ENCODE measurements around the gene NUP93.

The NUP93 gene

DNA sequence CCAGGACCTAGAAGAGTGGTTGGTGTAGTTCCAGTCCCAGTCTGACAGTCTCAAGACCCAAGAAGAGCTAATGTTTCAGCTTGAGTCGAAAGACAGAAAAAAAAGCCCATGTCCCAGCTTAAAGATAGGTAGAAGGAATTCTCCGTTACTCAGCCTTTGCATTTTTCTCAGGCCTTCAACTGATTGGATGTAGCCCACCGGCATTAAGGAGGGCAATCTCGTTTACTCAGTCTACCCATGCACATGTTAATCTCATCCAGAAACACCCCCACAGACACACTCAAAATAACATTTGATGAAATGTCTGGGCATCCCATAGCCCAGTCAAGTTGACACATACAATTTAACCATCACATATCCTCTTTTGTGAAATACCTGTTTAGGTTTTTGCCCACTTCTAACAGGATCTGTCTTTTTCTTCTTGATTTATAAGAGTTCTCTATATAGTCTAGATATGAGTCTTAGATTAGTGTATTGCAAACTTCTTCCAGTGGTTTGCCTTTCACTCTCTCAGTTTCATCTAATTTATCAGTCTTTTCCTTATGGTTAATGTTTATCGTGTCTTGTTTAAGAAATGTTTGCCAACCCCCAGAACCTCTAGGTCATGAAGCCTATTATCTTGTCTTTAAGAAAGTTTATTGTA is 7.6 kb upstream of the NUP93 start:
- Histone ChIP-seq H3K36me3 (ENCODE audit: control insufficient read depth in 4 of 4, insufficient read depth in 4 of 4, low read length in 3 of 4) (no peaks in the 10 kb centered on the region), H3K4me3 (ENCODE audit: control insufficient read depth in 1 of 7, extremely low read depth in 1 of 7, insufficient read depth in 4 of 7, low read depth in 2 of 7, low read length in 6 of 7) (no peak overlapping the region), H3K27me3 (replicated peaks in 2 of 5; ENCODE audit: control insufficient read depth in 4 of 5, insufficient read depth in 5 of 5, low read length in 4 of 5) (peaks cover 0 to 2% (median 0%) of the 10 kb centered on the region in 5 experiments), H3K27ac (ENCODE audit: insufficient read depth in 1 of 2, low read depth in 1 of 2, low read length in 2 of 2, poor library complexity in 1 of 2, severe bottlenecking in 2 of 2) (no peak overlapping the region), H3K4me1 (ENCODE audit: control extremely low read depth in 1 of 4, control insufficient read depth in 4 of 4, insufficient read depth in 4 of 4, low read length in 3 of 4) (no peaks in the 10 kb centered on the region), H3K9me3 (ENCODE audit: control extremely low read depth in 1 of 5, control insufficient read depth in 4 of 5, insufficient read depth in 2 of 5, low read depth in 1 of 5, low read length in 4 of 5) (no peaks in the 10 kb centered on the region)
- ChIA-PET POLR2A (no interaction called here), CTCF (no interaction called here)
- WGBS (ENCODE audit: insufficient coverage), result 100% methylated on average over 3 of the region's 5 CpGs
- DNase-seq, result no peak

DNA sequence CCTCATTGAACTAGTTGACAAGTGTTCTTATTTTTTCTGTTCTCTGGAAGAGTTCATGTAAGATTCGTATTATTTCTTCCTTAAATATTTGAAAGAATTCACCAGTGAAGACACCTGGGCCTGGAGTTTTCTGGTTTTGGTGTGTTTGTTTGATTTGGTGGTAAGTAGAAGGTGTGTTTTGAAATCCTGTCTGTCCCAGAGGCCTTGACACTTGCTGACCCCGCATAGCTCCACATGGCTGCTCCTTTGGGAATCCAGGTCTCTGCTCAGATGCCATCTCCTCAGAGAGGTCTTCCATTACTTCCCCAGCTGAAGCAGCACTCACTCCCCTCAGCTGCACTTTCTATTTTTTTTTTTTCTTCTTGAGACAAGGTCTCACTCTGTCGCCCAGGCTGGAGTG is 5.7 kb upstream of the NUP93 start:
- DNase-seq, result no peak
- POLR2A ChIA-PET, result no interaction called here

GRCh38 chr16:56726283-56726682 is 3.6 kb upstream of the NUP93 start:
- no peak for DNase-seq

More for the DNA sequence above, 5.7 kb upstream of the NUP93 start:
- Histone ChIP-seq H3K27me3 (replicated peaks in 2 of 5; ENCODE audit: control insufficient read depth in 4 of 5, insufficient read depth in 5 of 5, low read length in 4 of 5) (peaks cover 0 to 2% (median 0%) of the 10 kb centered on the region in 5 experiments), H3K4me3 (ENCODE audit: control insufficient read depth in 1 of 7, extremely low read depth in 1 of 7, insufficient read depth in 4 of 7, low read depth in 2 of 7, low read length in 6 of 7) (no peak overlapping the region), H3K36me3 (ENCODE audit: control insufficient read depth in 4 of 4, insufficient read depth in 4 of 4, low read length in 3 of 4) (no peaks in the 10 kb centered on the region), H3K27ac (ENCODE audit: insufficient read depth in 1 of 2, low read depth in 1 of 2, low read length in 2 of 2, poor library complexity in 1 of 2, severe bottlenecking in 2 of 2) (no peak overlapping the region), H3K4me1 (ENCODE audit: control extremely low read depth in 1 of 4, control insufficient read depth in 4 of 4, insufficient read depth in 4 of 4, low read length in 3 of 4) (peaks cover 0 to 8% (median 6%) of the 10 kb centered on the region in 4 experiments), H3K9me3 (ENCODE audit: control extremely low read depth in 1 of 5, control insufficient read depth in 4 of 5, insufficient read depth in 2 of 5, low read depth in 1 of 5, low read length in 4 of 5) (no peaks in the 10 kb centered on the region)
- WGBS (ENCODE audit: insufficient coverage), result 100% methylated on average over 2 of the region's 3 CpGs
- CTCF ChIA-PET, result interaction anchor here (0.7 kb wide), 1 partner anchor 272 kb away, joined by 3 read pairs; no protein-coding TSS in a partner anchor

GRCh38 chr16:56726926-56727325 is 3.0 kb upstream of the NUP93 start:
- ChIA-PET POLR2A (interaction anchor here (0.6 kb wide), 1 partner anchor 87 kb away, joined by 3 read pairs; no protein-coding TSS in a partner anchor), CTCF (interaction anchor here (1.1 to 1.5 kb wide), 2 partner anchors 25 to 26 kb away, joined by 3 to 4 read pairs; no protein-coding TSS in a partner anchor)
- Histone ChIP-seq H3K27ac (ENCODE audit: insufficient read depth in 1 of 2, low read depth in 1 of 2, low read length in 2 of 2, poor library complexity in 1 of 2, severe bottlenecking in 2 of 2) (no peak overlapping the region), H3K27me3 (replicated peaks in 2 of 5; ENCODE audit: control insufficient read depth in 4 of 5, insufficient read depth in 5 of 5, low read length in 4 of 5) (peaks cover 0 to 2% (median 0%) of the 10 kb centered on the region in 5 experiments), H3K4me3 (ENCODE audit: control insufficient read depth in 1 of 7, extremely low read depth in 1 of 7, insufficient read depth in 4 of 7, low read depth in 2 of 7, low read length in 6 of 7) (no peak overlapping the region), H3K36me3 (ENCODE audit: control insufficient read depth in 4 of 4, insufficient read depth in 4 of 4, low read length in 3 of 4) (no peaks in the 10 kb centered on the region), H3K4me1 (ENCODE audit: control extremely low read depth in 1 of 4, control insufficient read depth in 4 of 4, insufficient read depth in 4 of 4, low read length in 3 of 4) (peaks cover 10 to 25% (median 19%) of the 10 kb centered on the region in 4 experiments), H3K9me3 (ENCODE audit: control extremely low read depth in 1 of 5, control insufficient read depth in 4 of 5, insufficient read depth in 2 of 5, low read depth in 1 of 5, low read length in 4 of 5) (no peaks in the 10 kb centered on the region)
- DNase-seq, result no peak
- 100% methylated on average over 6 of the region's 6 CpGs for WGBS (ENCODE audit: insufficient coverage)

More at GRCh38 chr16:56726283-56726682, 3.6 kb upstream of the NUP93 start:
- Histone ChIP-seq H3K4me3 (ENCODE audit: control insufficient read depth in 1 of 7, extremely low read depth in 1 of 7, insufficient read depth in 4 of 7, low read depth in 2 of 7, low read length in 6 of 7) (no peak overlapping the region), H3K27me3 (replicated peaks in 2 of 5; ENCODE audit: control insufficient read depth in 4 of 5, insufficient read depth in 5 of 5, low read length in 4 of 5) (peaks cover 0 to 2% (median 0%) of the 10 kb centered on the region in 5 experiments), H3K27ac (ENCODE audit: insufficient read depth in 1 of 2, low read depth in 1 of 2, low read length in 2 of 2, poor library complexity in 1 of 2, severe bottlenecking in 2 of 2) (no peak overlapping the region), H3K9me3 (ENCODE audit: control extremely low read depth in 1 of 5, control insufficient read depth in 4 of 5, insufficient read depth in 2 of 5, low read depth in 1 of 5, low read length in 4 of 5) (no peaks in the 10 kb centered on the region), H3K36me3 (ENCODE audit: control insufficient read depth in 4 of 4, insufficient read depth in 4 of 4, low read length in 3 of 4) (no peaks in the 10 kb centered on the region), H3K4me1 (ENCODE audit: control extremely low read depth in 1 of 4, control insufficient read depth in 4 of 4, insufficient read depth in 4 of 4, low read length in 3 of 4) (peaks cover 10 to 24% (median 19%) of the 10 kb centered on the region in 4 experiments)
- CTCF ChIA-PET, result interaction anchor here (1.1 kb wide), 1 partner anchor 27 kb away, joined by 3 read pairs; no protein-coding TSS in a partner anchor
- 100% methylated on average over 2 of the region's 2 CpGs for WGBS (ENCODE audit: insufficient coverage)
- POLR2A ChIA-PET, result no interaction called here

GRCh38 chr16:56728027-56728426 is 1.9 kb upstream of the NUP93 start:
- POLR2A ChIA-PET, result no interaction called here
- Histone ChIP-seq H3K27ac (ENCODE audit: insufficient read depth in 1 of 2, low read depth in 1 of 2, low read length in 2 of 2, poor library complexity in 1 of 2, severe bottlenecking in 2 of 2) (no peak overlapping the region), H3K36me3 (ENCODE audit: control insufficient read depth in 4 of 4, insufficient read depth in 4 of 4, low read length in 3 of 4) (no peaks in the 10 kb centered on the region), H3K4me3 (ENCODE audit: control insufficient read depth in 1 of 7, extremely low read depth in 1 of 7, insufficient read depth in 4 of 7, low read depth in 2 of 7, low read length in 6 of 7) (no peak overlapping the region), H3K9me3 (ENCODE audit: control extremely low read depth in 1 of 5, control insufficient read depth in 4 of 5, insufficient read depth in 2 of 5, low read depth in 1 of 5, low read length in 4 of 5) (no peaks in the 10 kb centered on the region), H3K4me1 (ENCODE audit: control extremely low read depth in 1 of 4, control insufficient read depth in 4 of 4, insufficient read depth in 4 of 4, low read length in 3 of 4) (peaks cover 10 to 26% (median 20%) of the 10 kb centered on the region in 4 experiments), H3K27me3 (replicated peaks in 2 of 5; ENCODE audit: control insufficient read depth in 4 of 5, insufficient read depth in 5 of 5, low read length in 4 of 5) (peaks cover 0 to 2% (median 0%) of the 10 kb centered on the region in 5 experiments)
- CTCF ChIA-PET, result interaction anchor here (1.5 kb wide), 1 partner anchor 26 kb away, joined by 4 read pairs; no protein-coding TSS in a partner anchor
- no peak for DNase-seq
- WGBS (ENCODE audit: insufficient coverage), result 100% methylated on average over 1 of the region's 1 CpG

DNA sequence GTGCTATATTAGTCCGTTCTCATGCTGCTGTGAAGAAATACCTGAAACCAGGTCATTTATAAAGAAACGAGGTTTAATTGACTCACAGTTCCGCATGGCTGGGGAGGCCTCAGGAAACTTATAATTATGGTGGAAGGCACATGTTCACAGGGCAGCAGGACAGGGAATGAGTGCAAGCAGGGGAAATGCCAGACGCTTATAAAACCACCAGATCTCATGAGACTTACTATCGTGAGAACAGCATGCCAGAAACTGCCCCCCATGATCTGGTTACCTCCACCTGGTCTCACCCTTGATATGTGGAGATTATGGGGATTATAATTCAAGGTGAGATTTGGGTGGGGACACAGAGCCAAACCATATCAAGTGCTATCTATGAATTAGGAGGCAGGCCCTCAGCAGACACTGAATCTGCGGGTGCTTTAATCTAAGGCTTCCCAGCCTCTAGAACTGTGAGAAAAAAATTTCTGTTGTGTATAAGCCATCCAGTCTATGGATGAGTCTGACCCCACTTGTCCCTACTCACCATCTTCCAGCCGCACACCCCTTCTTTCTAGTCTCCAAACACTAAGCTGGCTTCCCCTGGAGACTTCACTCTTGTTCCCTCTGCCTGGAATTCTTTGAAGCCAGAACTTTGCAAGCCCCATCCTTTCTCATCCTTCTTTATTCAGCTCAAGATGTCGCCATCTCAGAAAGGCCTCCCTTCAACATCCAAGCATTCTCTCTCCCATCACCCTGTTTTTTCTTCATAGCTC is 772 bp upstream of the NUP93 start:
- H3K27me3 ChIP-seq (replicated peaks in 2 of 5; ENCODE audit: control insufficient read depth in 4 of 5, insufficient read depth in 5 of 5, low read length in 4 of 5), result peaks cover 0 to under 1% (median 0%) of the 10 kb centered on the region in 5 experiments
- H3K9me3 ChIP-seq (ENCODE audit: control extremely low read depth in 1 of 5, control insufficient read depth in 4 of 5, insufficient read depth in 2 of 5, low read depth in 1 of 5, low read length in 4 of 5), result no peaks in the 10 kb centered on the region
- peak in 2 of 3 donors; percentile 44 to 60 for DNase-seq
- POLR2A ChIA-PET, result no interaction called here
- peaks cover 10 to 26% (median 21%) of the 10 kb centered on the region in 4 experiments for H3K4me1 ChIP-seq (ENCODE audit: control extremely low read depth in 1 of 4, control insufficient read depth in 4 of 4, insufficient read depth in 4 of 4, low read length in 3 of 4)
- H3K36me3 ChIP-seq (ENCODE audit: control insufficient read depth in 4 of 4, insufficient read depth in 4 of 4, low read length in 3 of 4), result no peaks in the 10 kb centered on the region
- H3K27ac ChIP-seq (ENCODE audit: insufficient read depth in 1 of 2, low read depth in 1 of 2, low read length in 2 of 2, poor library complexity in 1 of 2, severe bottlenecking in 2 of 2), result peak overlapping the region; percentile 78 to 91
- peak overlapping the region in 6 of 7 experiments; percentile 55 to 91 (median 84) for H3K4me3 ChIP-seq (ENCODE audit: control insufficient read depth in 1 of 7, extremely low read depth in 1 of 7, insufficient read depth in 4 of 7, low read depth in 2 of 7, low read length in 6 of 7)
- CTCF ChIA-PET, result interaction anchor here (1.0 kb wide), 1 partner anchor 10 kb away, joined by 3 read pairs; no protein-coding TSS in a partner anchor
- 31% methylated on average over 5 of the region's 8 CpGs for WGBS (ENCODE audit: insufficient coverage)

Measured in common myeloid progenitor, CD34-positive (primary cell).